Stimulated activated naive CD8-positive, alpha-beta T cell treated with anti-CD3 and anti-CD28 coated beads, Interleukin-15, Interleukin-2, amounts not matched to agents 100 ng/mL and 50 ng/mL, for 24 hours (primary cell): Measurements from ENCODE around the gene MSANTD4.
"Not testable (repeated sequence)": the region's sequence is repeated elsewhere in the genome, so short reads cannot be mapped to it uniquely, and the experiment has no call there.

Experiments used
- H3K27ac Mint-ChIP-seq: one replicate; pipeline ENCODE4 v1.8.0; 2021; ENCODE audit warnings: mild to moderate bottlenecking, mixed read lengths
- H3K27me3 Mint-ChIP-seq: one replicate; pipeline ENCODE4 v1.8.0; 2021; ENCODE audit warnings: mixed read lengths
- H3K36me3 Mint-ChIP-seq: one replicate; pipeline ENCODE4 v1.8.0; 2021; ENCODE audit warnings: low read depth, mixed read lengths
- H3K4me1 Mint-ChIP-seq: one replicate; pipeline ENCODE4 v1.8.0; 2021; ENCODE audit warnings: low read depth, mixed read lengths
- H3K4me3 Mint-ChIP-seq: one replicate; pipeline ENCODE4 v1.8.0; 2021; ENCODE audit warnings: mild to moderate bottlenecking, mixed read lengths
- H3K9me3 Mint-ChIP-seq: one replicate; pipeline ENCODE4 v1.8.0; 2021; ENCODE audit warnings: mixed read lengths

The MSANTD4 gene

GRCh38 chr11:106021967-106022794 is at the start of gene MSANTD4:
MSANTD4 (minus strand) TSS chr11:106022240; CDS start chr11:106010917, 11,323 bp downstream.
- Mint-ChIP-seq H3K27ac (peak within 1 kb of the TSS; percentile 88), H3K27me3 (peaks cover 12% of the 10 kb centered on the region), H3K36me3 (peaks cover 27% of the 10 kb centered on the region), H3K4me3 (peak within 1 kb of the TSS; percentile 91), H3K4me1 (peaks cover 46% of the 10 kb centered on the region), H3K9me3 (peaks cover 4% of the 10 kb centered on the region)

- peaks cover 12% of the 10 kb centered on the region for H3K4me1 Mint-ChIP-seq
- no peaks in the 10 kb centered on the region for H3K27me3 Mint-ChIP-seq
- no peak overlapping the region for H3K27ac Mint-ChIP-seq
- H3K9me3 Mint-ChIP-seq = no peaks in the 10 kb centered on the region
- no peak overlapping the region for H3K4me3 Mint-ChIP-seq
- peaks cover 14% of the 10 kb centered on the region for H3K36me3 Mint-ChIP-seq
These were observed 48.6 kb upstream of the MSANTD4 start for GRCh38 chr11:106070606-106071005.

GRCh38 chr11:106063009-106063408 is 41.0 kb upstream of the MSANTD4 start:
- H3K36me3 Mint-ChIP-seq = peaks cover 5% of the 10 kb centered on the region
- no peaks in the 10 kb centered on the region for H3K27me3 Mint-ChIP-seq
- H3K4me1 Mint-ChIP-seq = peaks cover 15% of the 10 kb centered on the region
- no peak overlapping the region for H3K4me3 Mint-ChIP-seq
- no peak overlapping the region for H3K27ac Mint-ChIP-seq
- H3K9me3 Mint-ChIP-seq = no peaks in the 10 kb centered on the region

GRCh38 chr11:106061954-106062949 is 40.2 kb upstream of the MSANTD4 start:
- Mint-ChIP-seq H3K9me3 (peaks cover 4% of the 10 kb centered on the region), H3K4me1 (peaks cover 15% of the 10 kb centered on the region), H3K27me3 (no peaks in the 10 kb centered on the region), H3K4me3 (no peak overlapping the region), H3K27ac (peak overlapping the region; percentile 59), H3K36me3 (peaks cover 12% of the 10 kb centered on the region)

GRCh38 chr11:106061249-106061784 is 39.3 kb upstream of the MSANTD4 start:
- H3K9me3 Mint-ChIP-seq = peaks cover 4% of the 10 kb centered on the region
- H3K36me3 Mint-ChIP-seq = peaks cover 7% of the 10 kb centered on the region
- H3K4me3 Mint-ChIP-seq = no peak overlapping the region
- H3K27ac Mint-ChIP-seq = no peak overlapping the region
- no peaks in the 10 kb centered on the region for H3K27me3 Mint-ChIP-seq
- peaks cover 15% of the 10 kb centered on the region for H3K4me1 Mint-ChIP-seq

- Mint-ChIP-seq H3K27ac (no peak overlapping the region), H3K9me3 (peaks cover 4% of the 10 kb centered on the region), H3K4me3 (no peak overlapping the region), H3K36me3 (peaks cover 7% of the 10 kb centered on the region), H3K4me1 (peaks cover 15% of the 10 kb centered on the region), H3K27me3 (no peaks in the 10 kb centered on the region)
These were observed 37.6 kb upstream of the MSANTD4 start for GRCh38 chr11:106059617-106060016.

GRCh38 chr11:106058377-106058776 is 36.3 kb upstream of the MSANTD4 start:
- not testable (repeated sequence) for H3K4me3 Mint-ChIP-seq, H3K9me3 Mint-ChIP-seq

GRCh38 chr11:106051103-106051502 is 29.1 kb upstream of the MSANTD4 start:
- no peaks in the 10 kb centered on the region for H3K9me3 Mint-ChIP-seq
- no peak overlapping the region for H3K4me3 Mint-ChIP-seq
- H3K27ac Mint-ChIP-seq = no peak overlapping the region

More at GRCh38 chr11:106058377-106058776, 36.3 kb upstream of the MSANTD4 start:
- peaks cover 15% of the 10 kb centered on the region for H3K4me1 Mint-ChIP-seq
- peaks cover 14% of the 10 kb centered on the region for H3K36me3 Mint-ChIP-seq
- H3K27ac Mint-ChIP-seq, H3K27me3 Mint-ChIP-seq: not testable (repeated sequence)

GRCh38 chr11:106049727-106050476 is 27.9 kb upstream of the MSANTD4 start:
- Mint-ChIP-seq H3K4me1 (no peaks in the 10 kb centered on the region), H3K9me3 (no peaks in the 10 kb centered on the region), H3K27ac (no peak overlapping the region), H3K36me3 (peaks cover 8% of the 10 kb centered on the region), H3K4me3 (no peak overlapping the region), H3K27me3 (no peaks in the 10 kb centered on the region)

More at GRCh38 chr11:106051103-106051502, 29.1 kb upstream of the MSANTD4 start:
- H3K27me3 Mint-ChIP-seq = no peaks in the 10 kb centered on the region
- H3K36me3 Mint-ChIP-seq = peaks cover 8% of the 10 kb centered on the region
- no peaks in the 10 kb centered on the region for H3K4me1 Mint-ChIP-seq

- Mint-ChIP-seq H3K4me3 (no peak overlapping the region), H3K9me3 (no peaks in the 10 kb centered on the region), H3K36me3 (no peaks in the 10 kb centered on the region), H3K4me1 (no peaks in the 10 kb centered on the region), H3K27ac (no peak overlapping the region), H3K27me3 (peaks cover 16% of the 10 kb centered on the region)
These were observed 25.6 kb upstream of the MSANTD4 start for GRCh38 chr11:106047631-106048030.

- Mint-ChIP-seq H3K4me1 (no peaks in the 10 kb centered on the region), H3K4me3 (no peak overlapping the region), H3K9me3 (no peaks in the 10 kb centered on the region)
These were observed 21.5 kb upstream of the MSANTD4 start for GRCh38 chr11:106043540-106043939.

GRCh38 chr11:106032861-106033260 is 10.8 kb upstream of the MSANTD4 start:
- Mint-ChIP-seq H3K9me3 (peaks cover 3% of the 10 kb centered on the region), H3K36me3 (no peaks in the 10 kb centered on the region), H3K4me3 (no peak overlapping the region), H3K27ac (no peak overlapping the region), H3K27me3 (peaks cover 47% of the 10 kb centered on the region), H3K4me1 (no peaks in the 10 kb centered on the region)

More at GRCh38 chr11:106043540-106043939, 21.5 kb upstream of the MSANTD4 start:
- no peak overlapping the region for H3K27ac Mint-ChIP-seq
- H3K36me3 Mint-ChIP-seq = no peaks in the 10 kb centered on the region
- H3K27me3 Mint-ChIP-seq = peaks cover 21% of the 10 kb centered on the region

- Mint-ChIP-seq H3K36me3 (no peaks in the 10 kb centered on the region), H3K9me3 (peaks cover 3% of the 10 kb centered on the region), H3K4me1 (no peaks in the 10 kb centered on the region), H3K27ac (no peak overlapping the region), H3K27me3 (peaks cover 54% of the 10 kb centered on the region), H3K4me3 (no peak overlapping the region)
These were observed 9.9 kb upstream of the MSANTD4 start for GRCh38 chr11:106031936-106032335.

- peaks cover 58% of the 10 kb centered on the region for H3K27me3 Mint-ChIP-seq
- H3K4me1 Mint-ChIP-seq = no peaks in the 10 kb centered on the region
- H3K4me3 Mint-ChIP-seq = no peak overlapping the region
These were observed 9.3 kb upstream of the MSANTD4 start for GRCh38 chr11:106031202-106031810.

More at GRCh38 chr11:106031202-106031810, 9.3 kb upstream of the MSANTD4 start:
- Mint-ChIP-seq H3K27ac (no peak overlapping the region), H3K36me3 (no peaks in the 10 kb centered on the region), H3K9me3 (peaks cover 3% of the 10 kb centered on the region)
